Neural cell (in vitro differentiated cells): ENCODE results near the gene DGCR8. TPM values are rescaled to one million over a fixed set of nuclear protein-coding genes. Genes with fewer than 3 reads are reported as not detected.

ENCODE experiments used
- H2AFZ ChIP-seq: fragments of 200-600, 300-800 bp; sonication (generic), shearing (Covaris generic); 2 replicates; pipeline ENCODE4 v1.6.0; 2014; ENCODE audit warnings: low read depth, mild to moderate bottlenecking, antibody characterized with exemption, low read length, moderate library complexity
- H3F3A ChIP-seq: fragments of 200-600 bp; shearing (Covaris generic); 2 replicates; pipeline ENCODE4 v1.6.1; 2016; ENCODE audit warnings: mild to moderate bottlenecking, moderate library complexity, mixed read lengths, antibody characterized with exemption, low read length; ENCODE audit not compliant: insufficient read depth, poor library complexity, severe bottlenecking
- H3K27ac ChIP-seq: fragments of 200-600, 300-800 bp; sonication (generic), shearing (Covaris generic); 2 replicates; pipeline ENCODE4 v1.5.1; 2014; ENCODE audit warnings: mild to moderate bottlenecking, low read length, moderate library complexity
- H3K27me3 ChIP-seq: fragments of 300-800, 200-600 bp; sonication (generic), shearing (Covaris generic); 2 replicates; pipeline ENCODE4 v1.6.0; 2014; ENCODE audit warnings: mild to moderate bottlenecking, low read depth, low read length, moderate library complexity; ENCODE audit not compliant: insufficient read depth
- H3K36me3 ChIP-seq: fragments of 300-800, 200-600 bp; sonication (generic), shearing (Covaris generic); 2 replicates; pipeline ENCODE4 v1.5.1; 2014; ENCODE audit warnings: mild to moderate bottlenecking, antibody characterized with exemption, low read length, moderate library complexity; ENCODE audit not compliant: insufficient read depth
- H3K4me2 ChIP-seq: fragments of 300-800, 200-600 bp; sonication (generic), shearing (Covaris generic); 2 replicates; pipeline ENCODE4 v1.6.0; 2014; ENCODE audit warnings: mild to moderate bottlenecking, low read length
- H3K4me3 ChIP-seq: fragments of 300-800, 200-600 bp; sonication (generic), shearing (Covaris generic); 2 replicates; pipeline ENCODE4 v1.5.1; 2014; ENCODE audit warnings: mild to moderate bottlenecking, low read length, moderate library complexity
- H3K79me2 ChIP-seq: fragments of 200-600 bp; shearing (Covaris generic); replicated peaks from 2 replicates; pipeline ENCODE4 v1.6.0; 2014; ENCODE audit warnings: mild to moderate bottlenecking, low read length, moderate library complexity; ENCODE audit not compliant: insufficient read depth
- H3K9ac ChIP-seq: fragments of 300-800, 200-600 bp; sonication (generic), shearing (Covaris generic); 2 replicates; pipeline ENCODE4 v1.6.1; 2016; ENCODE audit warnings: mild to moderate bottlenecking, low read length, mixed read lengths
- H3K9me2 ChIP-seq: fragments of 200-600 bp; shearing (Covaris generic); 2 replicates; pipeline ENCODE4 v1.6.1; 2016; ENCODE audit warnings: mild to moderate bottlenecking, low read length, mixed read lengths; ENCODE audit not compliant: insufficient read depth
- H3K9me3 ChIP-seq: fragments of 200-600, 300-800 bp; sonication (generic), shearing (Covaris generic); 2 replicates; pipeline ENCODE4 v1.6.1; 2016; ENCODE audit warnings: mild to moderate bottlenecking, mixed run types, low read length, moderate library complexity, mixed read lengths
- H4K20me1 ChIP-seq: fragments of 200-600 bp; shearing (Covaris generic); 2 replicates; pipeline ENCODE4 v1.6.1; 2016; ENCODE audit warnings: mild to moderate bottlenecking, mixed run types; ENCODE audit not compliant: insufficient read depth
- CTCF ChIP-seq: fragments of 450-650 bp; IDR thresholded peaks from 2 replicates; pipeline ENCODE4 v1.5.1; 2014; ENCODE audit warnings: antibody characterized with exemption, mild to moderate bottlenecking, moderate library complexity; ENCODE audit not compliant: poor library complexity, severe bottlenecking
- EP300 ChIP-seq: fragments of 450-650 bp; conservative IDR thresholded peaks from 2 replicates; pipeline ENCODE4 v1.6.1; 2014; ENCODE audit warnings: antibody characterized with exemption, mild to moderate bottlenecking, moderate library complexity; ENCODE audit not compliant: poor library complexity, severe bottlenecking
- EZH2 ChIP-seq: fragments of 200-600, 300-800 bp; shearing (Covaris generic), sonication (generic); IDR thresholded peaks from 2 replicates; pipeline ENCODE4 v1.6.1; 2014; ENCODE audit warnings: antibody characterized with exemption, low read length, borderline replicate concordance, mild to moderate bottlenecking; ENCODE audit not compliant: insufficient read depth, poor library complexity, severe bottlenecking
- MXI1 ChIP-seq: fragments of 450-650 bp; conservative IDR thresholded peaks from 2 replicates; pipeline ENCODE4 v1.6.1; 2014; ENCODE audit warnings: antibody characterized with exemption, mild to moderate bottlenecking; ENCODE audit not compliant: poor library complexity, severe bottlenecking
- POLR2AphosphoS5 ChIP-seq: IDR thresholded peaks from 2 replicates; pipeline ENCODE4 v1.6.1; 2012
- RAD21 ChIP-seq: fragments of 450-650 bp; conservative IDR thresholded peaks from 2 replicates; pipeline ENCODE4 v1.6.1; 2014; ENCODE audit warnings: antibody characterized with exemption, mild to moderate bottlenecking, moderate library complexity
- REST ChIP-seq: IDR thresholded peaks from 2 replicates; pipeline ENCODE4 v1.6.1; 2012; ENCODE audit warnings: borderline replicate concordance
- SMC3 ChIP-seq: fragments of 450-650 bp; conservative IDR thresholded peaks from 2 replicates; pipeline ENCODE4 v1.6.1; 2014; ENCODE audit warnings: antibody characterized with exemption, mild to moderate bottlenecking, moderate library complexity; ENCODE audit not compliant: poor library complexity
- TAF1 ChIP-seq: IDR thresholded peaks from 2 replicates; pipeline ENCODE4 v1.6.1; 2012; ENCODE audit warnings: low read depth
- polyA plus RNA-seq: library from polyadenylated mRNA; depleted of rRNA; stranded (reverse); fragments of >200 nt; gene quantifications from 2 replicates; pipeline ENCODE4 v1.2.3, GENCODE V29; 2014

The DGCR8 gene
- polyA plus RNA-seq, 1 donor from 2014 or later = 48.9 TPM

- Histone ChIP-seq H3K9me2 (no peaks in the 10 kb centered on the region), H3K27ac (no peak overlapping the region), H3K9ac (no peak overlapping the region), H3K9me3 (no peaks in the 10 kb centered on the region), H2AFZ (no peak overlapping the region), H3K4me2 (no peak overlapping the region), H3K4me3 (no peak overlapping the region), H3F3A (no peaks in the 10 kb centered on the region), H4K20me1 (no peaks in the 10 kb centered on the region), H3K27me3 (no peaks in the 10 kb centered on the region), H3K79me2 (no peaks in the 10 kb centered on the region), H3K36me3 (no peaks in the 10 kb centered on the region)
- TF ChIP-seq CTCF = no peak
- TF ChIP-seq POLR2AphosphoS5 = no peak
- TF ChIP-seq REST = no peak
- TF ChIP-seq RAD21 = no peak
- no peak for TF ChIP-seq EZH2
- no peak for TF ChIP-seq MXI1
- TF ChIP-seq SMC3 = no peak
Measured at GRCh38 chr22:20141186-20142077, 61.4 kb downstream of the DGCR8 start.

GRCh38 chr22:20142711-20143621, 62.9 kb downstream of the DGCR8 start:
- H3K4me2 ChIP-seq = no peak overlapping the region
- no peak overlapping the region for H3K27ac ChIP-seq
- H3K36me3 ChIP-seq = no peaks in the 10 kb centered on the region
- no peaks in the 10 kb centered on the region for H3K27me3 ChIP-seq
- no peaks in the 10 kb centered on the region for H3K9me2 ChIP-seq
- H3K9ac ChIP-seq = no peak overlapping the region
- H3K9me3 ChIP-seq = no peaks in the 10 kb centered on the region
- TF ChIP-seq EP300 (no peak), RAD21 (no peak), MXI1 (no peak), REST (no peak), POLR2AphosphoS5 (no peak), EZH2 (no peak), CTCF (no peak), SMC3 (no peak), TAF1 (no peak)
- no peaks in the 10 kb centered on the region for H3F3A ChIP-seq
- no peaks in the 10 kb centered on the region for H3K79me2 ChIP-seq
- H4K20me1 ChIP-seq = no peaks in the 10 kb centered on the region
- H2AFZ ChIP-seq = no peak overlapping the region
- H3K4me3 ChIP-seq = no peak overlapping the region
